GM12878 (cell line): ENCODE measurements around the gene ASIC2. TPM values are rescaled to one million over a fixed set of nuclear protein-coding genes. Genes with fewer than 3 reads are reported as not detected.

Source experiments
- CUX1 ChIP-seq: IDR thresholded peaks from 2 replicates; pipeline ENCODE4 v1.6.1; 2012; ENCODE audit warnings: improper control_type of control experiment, low read depth, low read length; ENCODE audit not compliant: insufficient replicate concordance
- GATAD2B ChIP-seq: fragments of 450-650 bp; conservative IDR thresholded peaks from 2 replicates; pipeline ENCODE4 v1.6.1; 2017; ENCODE audit warnings: low read depth, mild to moderate bottlenecking, moderate library complexity
- JUND ChIP-seq: IDR thresholded peaks from 2 replicates; pipeline ENCODE4 v1.6.1; 2012; ENCODE audit warnings: low read depth, mild to moderate bottlenecking, low read length, improper control_type of control experiment, moderate library complexity
- NKRF ChIP-seq: fragments of 450-650 bp; conservative IDR thresholded peaks from 2 replicates; pipeline ENCODE4 v1.6.1; 2017; ENCODE audit warnings: mild to moderate bottlenecking, moderate library complexity
- polyA plus RNA-seq, 11 experiments: library from polyadenylated mRNA; depleted of rRNA in 4 of 11; unstranded in 6 of 11; stranded (reverse) in 5 of 11; fragments of >200 nt; fragmentation: Nextera tagmentation in 4 of 11; fragmentation: Illumina TruSeq in 1 of 11; extraction: Ambion mirVana in 4 of 11; extraction: Trizol in 1 of 11; gene quantifications; 1 replicate in 1 of 11; 2 replicates in 10 of 11; pipeline versions ENCODE4 v1.2.1 to v1.2.3, GENCODE V29; 2011 to 2016; ENCODE audit warnings: inconsistent platforms in 2 of 11, missing spikeins in 2 of 11, low read depth in 1 of 11
- total RNA-seq, 4 experiments: library from RNA; depleted of rRNA in 3 of 4; stranded (reverse); fragments of >200 nt in 3 of 4; fragmentation: Illumina TruSeq in 1 of 4; extraction: Trizol in 1 of 4; gene quantifications; 2 replicates each; pipeline versions ENCODE4 v1.2.1 to v1.2.3, GENCODE V29; 2013 to 2021

ASIC2 gene
- total and polyA plus RNA-seq, 10 of the 15 experiments (the other 5 are each of a cell fraction or from before 2014, with no cell fraction given): not detected

- no peak for TF ChIP-seq CUX1
- TF ChIP-seq NKRF: no peak
- TF ChIP-seq GATAD2B: no peak
- TF ChIP-seq JUND: no peak
These were observed 219.7 kb downstream of the ASIC2 start (continued) for GRCh38 chr17:33073416-33073815.
